NOMO-1 (cell line): ENCODE measurements around the gene CTAG2.
"Not testable (repeated sequence)": the region's sequence is repeated elsewhere in the genome, so short reads cannot be mapped to it uniquely, and the experiment has no call there.

Experiments
- DNase-seq, 2 experiments: peaks; one replicate each; lab custom pipeline; 2025; ENCODE audit not compliant: unreplicated experiment in 2 of 2; lab: John Stamatoyannopoulos, UW

The CTAG2 gene

GRCh38 chrX:154653413-154653812 lies at the start of gene CTAG2:
CTAG2 (minus strand) TSS chrX:154653579; CDS start chrX:154653515, 64 bp downstream.
- DNase-seq: not testable (repeated sequence)

GRCh38 chrX:154698630-154699248 lies 45.4 kb upstream of the CTAG2 start:
- no peak for DNase-seq

- no peak for DNase-seq
Observed at GRCh38 chrX:154696676-154697045, 43.3 kb upstream of the CTAG2 start.

DNA sequence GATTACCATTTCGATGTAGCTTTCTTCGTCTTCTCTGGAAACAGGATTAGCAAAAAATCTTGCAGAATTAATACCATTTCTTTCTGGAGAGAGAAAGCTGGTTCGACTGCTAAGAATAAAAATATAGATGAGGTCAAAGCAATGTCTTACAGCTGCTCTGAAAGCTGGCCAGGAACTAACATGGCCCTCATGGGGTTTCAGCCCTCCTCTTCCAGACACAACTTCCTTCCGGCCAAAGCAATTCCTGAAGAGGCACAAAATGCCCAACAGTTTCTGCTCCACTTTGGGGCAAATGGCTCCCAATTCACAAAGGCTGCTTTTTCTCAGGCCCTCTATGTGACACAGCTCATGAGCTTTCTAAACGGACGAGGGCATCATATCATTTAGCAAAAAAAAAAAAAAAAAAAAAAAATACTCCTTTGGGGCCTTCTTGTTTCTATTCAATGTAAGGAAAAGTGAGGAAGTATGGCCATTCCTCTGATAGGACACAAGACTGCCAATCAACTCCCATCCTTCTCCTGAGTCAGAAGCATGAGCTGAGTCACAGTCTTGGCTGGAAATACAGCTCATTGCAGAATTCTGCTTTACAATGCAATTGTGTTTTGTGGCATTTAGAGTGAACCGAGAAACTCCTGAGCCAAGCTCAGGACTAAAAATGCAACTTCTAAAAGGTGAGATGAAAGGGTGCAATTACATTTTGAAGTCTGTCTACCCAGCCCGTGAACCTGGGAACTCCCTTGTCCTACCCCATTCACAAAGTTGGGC lies 42.7 kb upstream of the CTAG2 start:
- DNase-seq: peak in 1 of 2 experiments; percentile 1

DNA sequence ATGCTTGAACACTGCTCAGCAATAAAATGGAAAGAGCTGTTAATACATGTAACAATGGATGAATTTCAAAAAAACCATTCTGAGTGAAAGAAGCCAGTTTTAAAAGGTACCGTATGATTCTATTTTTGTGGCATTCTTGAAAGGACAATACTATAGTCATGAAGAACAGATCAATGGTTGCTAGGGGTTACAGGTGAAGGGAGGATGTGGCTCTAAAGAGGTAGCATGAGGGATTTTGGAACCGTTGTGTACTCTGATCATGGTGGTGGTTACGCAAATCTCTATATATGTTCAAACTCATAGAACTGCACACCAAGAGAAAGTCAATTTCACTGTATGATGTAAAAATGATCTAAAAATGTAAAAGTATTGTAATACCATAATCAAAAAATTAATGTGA lies 40.0 kb upstream of the CTAG2 start:
- DNase-seq: no peak

- DNase-seq: not testable (repeated sequence)
Observed at GRCh38 chrX:154690438-154690837, 37.1 kb upstream of the CTAG2 start.

- not testable (repeated sequence) for DNase-seq
Observed at GRCh38 chrX:154672084-154672483, 18.7 kb upstream of the CTAG2 start.

GRCh38 chrX:154670848-154671247 lies 17.5 kb upstream of the CTAG2 start:
- DNase-seq: not testable (repeated sequence)

DNA sequence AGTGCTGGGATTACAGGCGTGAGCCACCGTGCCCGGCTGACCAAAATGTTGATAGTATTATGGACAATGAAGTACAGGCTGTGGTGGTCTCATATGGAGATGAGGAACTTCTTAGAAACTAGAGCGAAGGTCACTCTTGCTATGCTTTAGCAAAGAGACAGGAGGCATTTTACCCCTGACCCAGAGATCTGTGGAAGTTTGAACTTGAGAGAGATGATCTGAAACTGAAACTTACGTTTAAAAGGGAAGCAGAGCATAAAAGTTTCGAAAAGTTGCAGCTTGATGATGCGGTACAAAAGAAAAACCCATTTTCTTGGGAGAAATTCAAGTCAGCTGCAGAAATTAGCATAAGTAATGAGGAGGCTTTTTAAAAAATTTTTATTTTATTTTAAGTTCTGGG lies 8.5 kb upstream of the CTAG2 start:
- DNase-seq: peak in 1 of 2 experiments; percentile 64

GRCh38 chrX:154661170-154661569 lies 7.8 kb upstream of the CTAG2 start:
- peak; percentile 8 to 49 for DNase-seq

DNA sequence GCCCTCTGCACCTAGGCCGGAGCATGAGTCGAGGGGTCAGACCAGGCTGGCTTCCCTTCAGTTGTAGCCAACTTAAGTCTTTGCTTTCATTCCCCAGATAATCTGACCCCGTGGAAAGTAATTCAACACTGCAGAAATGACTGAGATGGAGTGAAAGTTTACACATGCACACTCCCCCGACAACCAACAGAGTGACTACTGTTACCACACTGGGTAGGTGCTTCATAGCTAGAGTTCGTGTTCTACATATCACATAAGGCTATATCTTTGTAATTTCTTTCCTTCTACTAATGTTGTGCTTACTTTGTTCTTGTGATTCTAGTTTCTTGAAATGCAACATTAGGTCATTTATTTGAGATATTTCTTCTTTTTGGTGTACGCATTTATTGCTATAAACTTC lies 7.2 kb upstream of the CTAG2 start:
- no peak for DNase-seq

DNA sequence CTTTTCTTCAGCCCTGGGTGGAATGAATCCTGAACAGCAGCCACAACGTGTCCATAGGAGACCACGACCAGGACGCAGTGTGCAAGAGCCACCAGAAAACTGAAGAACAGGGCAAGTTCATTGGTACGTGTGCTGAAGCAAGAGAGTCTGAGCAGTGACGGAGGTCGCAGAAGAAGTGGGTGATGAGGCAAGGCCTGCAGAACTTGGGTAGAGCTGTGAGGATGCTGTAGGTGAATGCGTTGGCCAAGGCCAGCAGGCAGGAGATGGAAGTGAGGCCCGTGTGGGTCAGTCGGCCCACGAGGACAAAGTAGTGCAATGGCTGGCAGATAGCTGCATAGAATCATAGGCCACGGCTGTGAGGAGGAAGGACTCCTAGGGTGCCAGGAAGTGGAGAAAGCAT lies 5.6 kb upstream of the CTAG2 start:
- DNase-seq: no peak

DNA sequence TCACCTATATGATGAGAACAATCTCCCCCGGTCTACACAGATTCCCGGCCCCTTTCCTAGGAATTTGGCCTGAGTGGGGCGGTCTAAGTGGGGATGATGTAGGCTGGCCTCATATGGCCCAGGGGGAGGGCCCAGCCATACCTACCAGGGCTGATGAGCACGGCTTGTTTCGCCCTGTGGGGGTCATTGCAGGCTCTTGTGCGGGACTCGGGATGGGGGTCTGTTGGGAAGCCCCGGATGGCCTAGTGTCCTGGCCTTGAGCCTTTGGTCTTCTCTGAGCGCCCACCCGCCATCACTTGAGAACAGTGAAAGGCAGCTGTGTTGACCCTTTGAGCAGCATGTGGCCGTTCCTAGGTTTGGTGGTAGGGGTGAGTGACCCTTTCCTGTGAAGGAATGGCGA lies 4.8 kb upstream of the CTAG2 start:
- no peak for DNase-seq

GRCh38 chrX:154657226-154657805 lies 3.9 kb upstream of the CTAG2 start:
- DNase-seq: no peak

DNA sequence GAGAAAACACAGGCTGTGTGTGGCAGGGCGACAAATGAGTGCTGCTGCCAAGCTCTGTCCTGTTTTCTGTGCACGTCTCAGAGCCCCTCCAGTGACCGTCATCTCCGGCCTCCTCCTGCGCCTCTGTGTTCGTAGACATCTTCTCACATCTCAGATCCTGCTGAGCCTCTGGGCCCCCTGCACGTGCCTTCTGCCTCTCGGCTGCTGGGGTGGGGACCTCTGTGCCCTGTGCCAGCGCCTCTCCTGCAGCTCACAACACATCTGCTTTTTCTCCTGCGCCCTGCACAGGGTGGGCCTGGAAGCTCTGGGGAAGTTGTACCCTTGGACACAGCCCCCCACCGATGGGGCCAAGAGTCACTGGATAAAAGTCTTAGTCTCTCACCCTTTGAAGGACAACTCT lies 2.4 kb upstream of the CTAG2 start:
- DNase-seq: no peak

- DNase-seq: no peak
Observed at GRCh38 chrX:154655346-154655745, 2.0 kb upstream of the CTAG2 start.

DNA sequence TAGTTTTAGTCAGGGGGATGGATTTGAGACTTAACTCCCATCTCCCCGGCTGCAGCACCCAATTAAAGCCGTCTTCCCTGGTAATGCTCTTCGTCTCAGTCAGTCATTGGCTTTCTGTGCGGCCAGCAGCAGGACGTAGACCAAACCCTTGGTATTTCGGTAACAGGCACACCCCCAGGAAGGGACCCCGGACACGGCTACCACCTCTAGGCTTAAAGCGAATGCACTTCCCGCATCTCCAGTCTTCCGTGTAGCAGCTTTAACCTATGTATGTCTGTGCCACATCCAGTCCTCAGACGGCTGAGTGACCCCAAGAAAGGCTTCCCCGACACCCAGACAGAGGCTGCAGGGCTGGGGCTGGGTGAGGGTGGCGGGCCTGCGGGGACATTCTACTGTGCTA lies 1.5 kb upstream of the CTAG2 start:
- no peak for DNase-seq

GRCh38 chrX:154654372-154654771 lies 993 bp upstream of the CTAG2 start:
- DNase-seq: no peak

GRCh38 chrX:154653048-154653401 lies 354 bp downstream of the CTAG2 start:
- no peak for DNase-seq

DNA sequence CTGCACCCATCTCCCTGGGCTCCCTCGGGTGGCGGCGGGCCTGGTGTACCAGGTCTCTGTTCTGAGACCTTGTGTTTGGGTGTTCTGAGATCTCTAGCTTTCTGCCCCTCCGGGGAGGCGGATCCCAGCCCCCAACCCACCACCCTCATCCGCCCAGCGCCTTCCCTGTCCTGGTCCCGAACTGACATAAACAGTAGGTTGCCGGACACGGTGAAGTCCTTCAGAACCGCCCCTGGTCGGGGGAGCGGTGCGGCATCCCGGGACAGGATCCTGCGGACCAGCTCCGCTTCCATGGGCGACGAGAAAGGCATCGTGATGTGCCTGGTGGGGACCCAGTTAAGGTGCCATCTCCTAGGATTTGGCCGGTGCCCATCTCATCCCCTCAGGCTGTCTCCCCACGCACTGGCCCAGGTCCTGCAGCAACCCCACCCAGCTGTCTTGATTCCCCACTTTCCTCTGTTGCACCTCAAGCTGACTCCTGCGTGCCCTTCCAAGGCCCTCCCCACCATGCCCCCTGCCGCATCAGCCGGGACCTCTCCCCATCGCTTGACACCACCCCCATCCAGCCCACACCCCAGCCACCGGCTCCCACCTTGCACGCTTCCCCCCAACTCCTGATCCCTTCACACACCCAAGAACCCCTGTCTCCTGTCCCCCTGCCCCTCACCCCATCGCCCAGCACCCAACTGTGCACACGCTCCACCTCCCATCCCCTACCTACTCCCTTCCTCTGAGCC lies 900 bp downstream of the CTAG2 start:
- no peak for DNase-seq

DNA sequence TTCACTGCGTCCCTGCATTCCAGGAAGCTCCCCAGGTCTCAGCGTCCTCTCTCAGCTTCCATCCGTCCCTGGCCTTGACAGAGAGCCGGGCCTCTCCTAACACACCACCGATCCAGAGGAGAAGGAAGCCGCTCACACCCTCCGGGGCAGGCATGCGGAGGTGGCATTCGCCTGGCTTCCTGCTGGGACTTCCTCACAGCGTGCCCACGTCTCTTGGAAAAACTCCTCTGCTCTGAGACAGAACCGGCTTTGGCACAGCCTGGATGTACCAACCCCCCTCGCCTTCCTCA lies 3.2 kb downstream of the CTAG2 start:
- no peak for DNase-seq
